Panc1 (cell line): ENCODE results near the gene SDK1. TPM values are rescaled to one million over a fixed set of nuclear protein-coding genes. Genes with fewer than 3 reads are reported as not detected.

ENCODE experiments used
- ATAC-seq: fragments of 200-7000 bp; cut with Tn5 transposase; 2 replicates; pipeline ENCODE4 v1.9.1; 2020; ENCODE audit warnings: mild to moderate bottlenecking, moderate library complexity
- BruUV-seq: library from RNA; stranded (reverse); fragments of 400-500 nt; replicated peaks from 2 replicates; lab custom pipeline; 2021; lab: Mats Ljungman, UMichigan
- CTCF ChIA-PET: fragments of 300-600 bp; sonication (Branson Sonifier 250); formaldehyde crosslinking; loops from one replicate; lab custom pipeline; 2022; ENCODE audit warnings: antibody characterized with exemption; lab: Charles Lee
- POLR2A ChIA-PET: fragments of 300-600 bp; sonication (Branson Sonifier 250); formaldehyde crosslinking; loops from one replicate; lab custom pipeline; 2022; ENCODE audit warnings: antibody characterized with exemption; lab: Charles Lee
- DNase-seq: peaks from one replicate; pipeline ENCODE4 v3.0.0-alpha.2; 2010; ENCODE audit warnings: low read depth, low spot score
- H3K27ac ChIP-seq: 2 replicates; pipeline ENCODE4 v1.5.1; 2011; ENCODE audit warnings: mild to moderate bottlenecking, low read length, inconsistent platforms
- H3K27me3 ChIP-seq: fragments of 200-500 bp; sonication (Bioruptor generic); 2 replicates; pipeline ENCODE4 v1.6.0; 2014; ENCODE audit warnings: low read length, inconsistent platforms; ENCODE audit not compliant: control insufficient read depth, insufficient read depth
- H3K36me3 ChIP-seq: fragments of 200-500 bp; sonication (Bioruptor generic); 2 replicates; pipeline ENCODE4 v1.5.1; 2014; ENCODE audit warnings: inconsistent platforms, mild to moderate bottlenecking, low read length, moderate library complexity; ENCODE audit not compliant: control insufficient read depth, insufficient read depth
- H3K4me1 ChIP-seq: 2 replicates; pipeline ENCODE4 v1.5.1; 2011; ENCODE audit warnings: inconsistent platforms, mild to moderate bottlenecking, low read length, moderate library complexity; ENCODE audit not compliant: control insufficient read depth, insufficient read depth
- H3K4me3 ChIP-seq, 2 experiments: 2 replicates each; pipeline ENCODE4 v1.5.1; 2011 to 2012; ENCODE audit warnings: low read depth in 2 of 2, low read length in 2 of 2, mild to moderate bottlenecking in 2 of 2, inconsistent platforms in 1 of 2, moderate library complexity in 1 of 2
- H3K9me3 ChIP-seq: fragments of 200-500 bp; sonication (Bioruptor generic); 2 replicates; pipeline ENCODE4 v1.5.1; 2014; ENCODE audit warnings: low read depth, mild to moderate bottlenecking, inconsistent platforms, low read length, moderate library complexity; ENCODE audit not compliant: control insufficient read depth, insufficient read depth
- POLR2AphosphoS5 ChIP-seq: IDR thresholded peaks from 2 replicates; pipeline ENCODE4 v1.6.1; 2012; ENCODE audit warnings: mild to moderate bottlenecking, low read depth, low read length, moderate library complexity
- SIN3A ChIP-seq: IDR thresholded peaks from 2 replicates; pipeline ENCODE4 v1.6.1; 2012; ENCODE audit warnings: low read depth, mild to moderate bottlenecking, low read length, moderate library complexity, borderline replicate concordance; ENCODE audit not compliant: insufficient read depth
- TCF7L2 ChIP-seq: IDR thresholded peaks from 2 replicates; pipeline ENCODE4 v1.6.1; 2011; ENCODE audit warnings: mild to moderate bottlenecking, low read depth, low read length, inconsistent platforms
- in situ Hi-C: cut with HindIII; loops from 2 replicates; pipeline ENCODE4 v1.10.0; 2016; ENCODE audit warnings: low sequenced_read_pairs, low pct_unique_long_range_greater_than_20kb
- intact Hi-C: fragments of 100-400 bp; cut with micrococcal nuclease; formaldehyde crosslinking; loops from one replicate; pipeline ENCODE4 v1.10.0; 2022; ENCODE audit not compliant: unreplicated experiment
- total RNA-seq: library from RNA; stranded (reverse); gene quantifications from one replicate; pipeline ENCODE4 v1.2.1, GENCODE V29; 2021; ENCODE audit not compliant: unreplicated experiment
- TF ChIP-seq, protein P1 (sequence below): fragments of 450-650 bp; IDR thresholded peaks from 2 replicates; pipeline ENCODE4 v1.5.1; 2017; ENCODE audit warnings: mild to moderate bottlenecking
- TF ChIP-seq, protein P2 (sequence below), 2 experiments: IDR thresholded peaks; 2 replicates each; pipeline ENCODE4 v1.6.1; 2011 to 2012; ENCODE audit warnings: low read depth in 2 of 2, control low read depth in 1 of 2, low read length in 1 of 2, mild to moderate bottlenecking in 1 of 2, moderate library complexity in 1 of 2; ENCODE audit not compliant: insufficient read depth in 1 of 2

Gene SDK1
- total RNA-seq, 1 experiment from 2014 or later, result 47.4 TPM

DNA sequence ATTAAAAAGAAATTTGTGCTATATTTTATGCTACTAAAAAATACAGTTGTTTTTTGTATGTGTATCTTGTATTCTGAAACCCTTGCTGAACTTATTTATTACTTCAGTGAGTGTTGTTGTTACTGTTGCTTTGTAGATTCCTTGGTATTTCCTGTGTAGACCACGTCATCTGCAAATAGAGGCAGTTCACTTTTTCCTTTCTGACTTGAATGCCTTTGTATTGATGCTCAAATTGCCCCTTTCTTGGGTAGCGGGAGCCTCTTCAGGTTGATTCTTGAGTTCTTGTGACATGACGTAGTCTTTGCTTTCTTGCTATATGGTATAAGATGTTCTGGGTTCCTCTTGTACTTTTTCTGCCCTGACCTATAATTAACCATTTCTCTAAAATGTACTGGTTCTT is 504.1 kb downstream of the SDK1 start:
- BruUV-seq, result no TSS peak
- no peak overlapping the region for H3K27ac ChIP-seq
- H3K4me3 ChIP-seq, result no peak overlapping the region
- no peak for DNase-seq
- intact Hi-C loops (no loop called here), in situ Hi-C loops (no loop called here)
- ATAC-seq, result no peak
- H3K4me1 ChIP-seq, result no peaks in the 10 kb centered on the region
- ChIA-PET CTCF (no interaction called here), POLR2A (no interaction called here)
- TF ChIP-seq TCF7L2 (no peak), POLR2AphosphoS5 (no peak), SIN3A (no peak)
- TF ChIP-seq, protein P1, sequence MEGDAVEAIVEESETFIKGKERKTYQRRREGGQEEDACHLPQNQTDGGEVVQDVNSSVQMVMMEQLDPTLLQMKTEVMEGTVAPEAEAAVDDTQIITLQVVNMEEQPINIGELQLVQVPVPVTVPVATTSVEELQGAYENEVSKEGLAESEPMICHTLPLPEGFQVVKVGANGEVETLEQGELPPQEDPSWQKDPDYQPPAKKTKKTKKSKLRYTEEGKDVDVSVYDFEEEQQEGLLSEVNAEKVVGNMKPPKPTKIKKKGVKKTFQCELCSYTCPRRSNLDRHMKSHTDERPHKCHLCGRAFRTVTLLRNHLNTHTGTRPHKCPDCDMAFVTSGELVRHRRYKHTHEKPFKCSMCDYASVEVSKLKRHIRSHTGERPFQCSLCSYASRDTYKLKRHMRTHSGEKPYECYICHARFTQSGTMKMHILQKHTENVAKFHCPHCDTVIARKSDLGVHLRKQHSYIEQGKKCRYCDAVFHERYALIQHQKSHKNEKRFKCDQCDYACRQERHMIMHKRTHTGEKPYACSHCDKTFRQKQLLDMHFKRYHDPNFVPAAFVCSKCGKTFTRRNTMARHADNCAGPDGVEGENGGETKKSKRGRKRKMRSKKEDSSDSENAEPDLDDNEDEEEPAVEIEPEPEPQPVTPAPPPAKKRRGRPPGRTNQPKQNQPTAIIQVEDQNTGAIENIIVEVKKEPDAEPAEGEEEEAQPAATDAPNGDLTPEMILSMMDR, result no peak
- TF ChIP-seq, protein P2, sequence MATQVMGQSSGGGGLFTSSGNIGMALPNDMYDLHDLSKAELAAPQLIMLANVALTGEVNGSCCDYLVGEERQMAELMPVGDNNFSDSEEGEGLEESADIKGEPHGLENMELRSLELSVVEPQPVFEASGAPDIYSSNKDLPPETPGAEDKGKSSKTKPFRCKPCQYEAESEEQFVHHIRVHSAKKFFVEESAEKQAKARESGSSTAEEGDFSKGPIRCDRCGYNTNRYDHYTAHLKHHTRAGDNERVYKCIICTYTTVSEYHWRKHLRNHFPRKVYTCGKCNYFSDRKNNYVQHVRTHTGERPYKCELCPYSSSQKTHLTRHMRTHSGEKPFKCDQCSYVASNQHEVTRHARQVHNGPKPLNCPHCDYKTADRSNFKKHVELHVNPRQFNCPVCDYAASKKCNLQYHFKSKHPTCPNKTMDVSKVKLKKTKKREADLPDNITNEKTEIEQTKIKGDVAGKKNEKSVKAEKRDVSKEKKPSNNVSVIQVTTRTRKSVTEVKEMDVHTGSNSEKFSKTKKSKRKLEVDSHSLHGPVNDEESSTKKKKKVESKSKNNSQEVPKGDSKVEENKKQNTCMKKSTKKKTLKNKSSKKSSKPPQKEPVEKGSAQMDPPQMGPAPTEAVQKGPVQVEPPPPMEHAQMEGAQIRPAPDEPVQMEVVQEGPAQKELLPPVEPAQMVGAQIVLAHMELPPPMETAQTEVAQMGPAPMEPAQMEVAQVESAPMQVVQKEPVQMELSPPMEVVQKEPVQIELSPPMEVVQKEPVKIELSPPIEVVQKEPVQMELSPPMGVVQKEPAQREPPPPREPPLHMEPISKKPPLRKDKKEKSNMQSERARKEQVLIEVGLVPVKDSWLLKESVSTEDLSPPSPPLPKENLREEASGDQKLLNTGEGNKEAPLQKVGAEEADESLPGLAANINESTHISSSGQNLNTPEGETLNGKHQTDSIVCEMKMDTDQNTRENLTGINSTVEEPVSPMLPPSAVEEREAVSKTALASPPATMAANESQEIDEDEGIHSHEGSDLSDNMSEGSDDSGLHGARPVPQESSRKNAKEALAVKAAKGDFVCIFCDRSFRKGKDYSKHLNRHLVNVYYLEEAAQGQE (IDR thresholded peaks at IDR 0.05; ENCODE audit: insufficient read depth in 1 of 2, low read depth in 2 of 2, low read length in 1 of 2), result no peak
- H3K9me3 ChIP-seq, result no peaks in the 10 kb centered on the region; the same call in 1 of the 2 replicates
- H3K36me3 ChIP-seq, result no peaks in the 10 kb centered on the region
- no peaks in the 10 kb centered on the region for H3K27me3 ChIP-seq

DNA sequence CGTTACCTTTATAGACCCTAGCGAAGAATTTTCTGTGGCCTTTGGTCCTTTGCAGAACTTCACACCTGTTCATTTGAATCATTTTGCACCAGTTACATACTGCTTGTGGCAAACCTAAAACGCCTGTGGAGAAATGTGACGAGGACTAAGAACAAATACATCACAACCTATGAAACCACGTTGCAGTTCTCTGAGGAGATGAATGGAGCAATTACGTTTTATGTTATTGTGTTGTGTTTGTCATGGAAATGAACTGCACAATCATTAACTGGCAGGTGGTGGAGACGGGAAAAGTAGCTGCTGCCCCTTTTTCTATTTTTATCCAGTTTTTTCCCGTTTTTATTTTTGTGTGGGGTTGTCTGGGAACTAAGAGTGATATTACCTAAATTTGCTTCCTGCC is 505.5 kb downstream of the SDK1 start:
- Histone ChIP-seq H3K27ac (no peak overlapping the region), H3K4me1 (no peaks in the 10 kb centered on the region), H3K4me3 (no peak overlapping the region), H3K36me3 (no peaks in the 10 kb centered on the region), H3K27me3 (no peaks in the 10 kb centered on the region), H3K9me3 (no peaks in the 10 kb centered on the region; the same call in 1 of the 2 replicates)
- in situ Hi-C loops, result no loop called here
- CTCF ChIA-PET, result no interaction called here
- BruUV-seq, result no TSS peak
- no peak for DNase-seq
- ATAC-seq, result no peak
- intact Hi-C loops, result no loop called here
- TF ChIP-seq POLR2AphosphoS5 (no peak), SIN3A (no peak), TCF7L2 (no peak)
- TF ChIP-seq, protein P2 (IDR thresholded peaks at IDR 0.05; ENCODE audit: insufficient read depth in 1 of 2, low read depth in 2 of 2, low read length in 1 of 2), result no peak
- TF ChIP-seq, protein P1, result no peak
- POLR2A ChIA-PET, result no interaction called here
